Activated naive CD8-positive, alpha-beta T cell treated with anti-CD3 and anti-CD28 coated beads, Interleukin-2, amount 50 U/mL, for 24 hours (primary cell): Measurements from ENCODE around the gene COG2.
"Not testable (repeated sequence)": the region's sequence is repeated elsewhere in the genome, so short reads cannot be mapped to it uniquely, and the experiment has no call there.

ENCODE experiments used
- ATAC-seq: fragments of 150-1000 bp; cut with Tn5 transposase; one replicate; pipeline ENCODE4 v1.10.0; 2021
- DNase-seq: peaks from one replicate; pipeline ENCODE4 v3.0.0; 2021
- H3K27ac Mint-ChIP-seq: one replicate; pipeline ENCODE4 v1.8.0; 2021; ENCODE audit warnings: mild to moderate bottlenecking, mixed read lengths
- H3K27me3 Mint-ChIP-seq: one replicate; pipeline ENCODE4 v1.8.0; 2021; ENCODE audit warnings: mixed read lengths
- H3K36me3 Mint-ChIP-seq: one replicate; pipeline ENCODE4 v1.8.0; 2021; ENCODE audit warnings: low read depth, mixed read lengths
- H3K4me1 Mint-ChIP-seq: one replicate; pipeline ENCODE4 v1.8.0; 2021; ENCODE audit warnings: mixed read lengths
- H3K4me3 Mint-ChIP-seq: one replicate; pipeline ENCODE4 v1.8.0; 2021; ENCODE audit warnings: mild to moderate bottlenecking, moderate library complexity, mixed read lengths
- H3K9me3 Mint-ChIP-seq: one replicate; pipeline ENCODE4 v1.8.0; 2021; ENCODE audit warnings: mixed read lengths

COG2 gene

DNA sequence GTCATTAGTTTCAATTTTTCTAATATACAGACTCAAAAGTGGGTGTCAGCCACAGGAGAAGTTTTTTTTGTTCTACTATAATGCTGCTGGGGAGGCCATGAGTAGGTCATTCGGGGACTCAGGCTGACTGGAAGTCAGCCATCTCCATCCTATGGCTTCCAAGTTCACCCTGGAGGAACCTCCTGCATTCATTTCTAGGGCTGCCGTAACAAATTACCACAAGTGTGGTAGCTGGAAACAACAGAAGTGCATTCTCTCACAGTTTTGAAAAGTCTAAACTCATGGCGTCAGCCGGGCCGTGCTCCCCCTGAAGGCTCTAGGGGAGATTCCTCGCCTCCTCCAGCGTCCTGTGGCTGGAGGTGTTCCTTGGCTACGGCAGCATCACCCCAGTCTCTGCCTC lies 53.9 kb downstream of the COG2 start:
- ATAC-seq (no peak), DNase-seq (no peak)
- peaks cover 17% of the 10 kb centered on the region for H3K36me3 Mint-ChIP-seq
- H3K4me3 Mint-ChIP-seq: no peak overlapping the region
- H3K4me1 Mint-ChIP-seq: no peaks in the 10 kb centered on the region
- no peak overlapping the region for H3K27ac Mint-ChIP-seq
- H3K27me3 Mint-ChIP-seq: no peaks in the 10 kb centered on the region
- no peaks in the 10 kb centered on the region for H3K9me3 Mint-ChIP-seq

DNA sequence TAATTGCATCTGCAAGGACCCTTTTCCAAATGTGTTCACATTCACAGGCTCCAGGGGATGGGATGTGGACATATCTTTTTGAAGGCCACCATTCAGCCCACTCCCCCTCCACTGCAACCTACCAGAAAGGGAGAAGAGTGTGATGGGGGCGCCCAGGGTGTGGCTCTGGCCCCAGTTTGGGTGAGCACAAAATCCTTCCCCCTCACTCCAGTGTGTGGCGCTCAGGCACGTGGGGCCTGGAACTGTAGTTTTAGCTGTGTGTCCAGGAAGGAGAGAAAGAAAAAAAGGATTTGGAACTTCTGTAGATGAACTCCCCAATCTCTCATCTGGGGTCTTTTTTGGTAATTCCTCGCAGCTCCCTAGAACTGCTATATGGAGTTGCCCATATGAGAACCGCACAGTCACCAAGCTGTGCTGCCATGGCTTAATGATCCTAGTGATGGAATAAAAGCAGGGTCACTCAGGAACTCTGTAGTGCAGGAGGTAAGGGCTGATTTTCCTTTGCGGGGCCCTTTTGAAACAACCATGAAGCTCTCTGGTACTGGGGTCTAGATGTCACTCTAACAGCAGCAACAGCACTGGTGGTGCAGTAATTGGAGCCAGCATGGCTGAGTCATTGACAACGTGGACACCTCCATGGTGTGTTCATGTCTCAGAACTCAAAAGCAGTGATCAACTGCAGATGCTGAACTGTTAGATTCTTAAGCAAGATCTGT lies 54.6 kb downstream of the COG2 start:
- no peaks in the 10 kb centered on the region for H3K4me1 Mint-ChIP-seq
- H3K27ac Mint-ChIP-seq: no peak overlapping the region
- ATAC-seq (no peak), DNase-seq (no peak)
- H3K4me3 Mint-ChIP-seq: no peak overlapping the region
- no peaks in the 10 kb centered on the region for H3K27me3 Mint-ChIP-seq
- H3K9me3 Mint-ChIP-seq: no peaks in the 10 kb centered on the region
- H3K36me3 Mint-ChIP-seq: peaks cover 12% of the 10 kb centered on the region

DNA sequence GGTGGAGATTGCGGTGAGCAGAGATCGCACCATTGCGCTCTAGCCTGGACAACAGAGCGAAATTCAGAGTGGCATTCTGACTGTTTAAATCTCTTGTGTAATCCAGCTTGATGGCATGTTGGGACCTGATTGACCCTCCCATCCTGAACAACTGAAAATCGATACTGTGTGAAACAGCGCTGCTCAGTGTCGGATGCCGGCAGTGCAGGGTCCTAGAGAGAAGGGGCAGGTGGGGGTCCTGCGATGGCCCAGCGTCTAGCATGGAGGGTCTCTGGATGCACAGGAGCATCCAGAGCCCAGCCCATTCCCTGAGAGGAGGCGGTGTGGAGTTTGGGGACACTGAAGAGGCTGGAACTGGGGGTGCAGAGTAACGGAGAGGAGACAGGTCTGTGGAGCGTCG lies 55.8 kb downstream of the COG2 start:
- H3K27me3 Mint-ChIP-seq: no peaks in the 10 kb centered on the region
- DNase-seq (no peak), ATAC-seq (no peak)
- no peaks in the 10 kb centered on the region for H3K4me1 Mint-ChIP-seq
- H3K9me3 Mint-ChIP-seq: no peaks in the 10 kb centered on the region
- no peak overlapping the region for H3K4me3 Mint-ChIP-seq
- H3K36me3 Mint-ChIP-seq: peaks cover 5% of the 10 kb centered on the region
- no peak overlapping the region for H3K27ac Mint-ChIP-seq

- not testable (repeated sequence) for H3K36me3 Mint-ChIP-seq, H3K4me3 Mint-ChIP-seq, H3K27me3 Mint-ChIP-seq, DNase-seq, H3K9me3 Mint-ChIP-seq, H3K27ac Mint-ChIP-seq, ATAC-seq, H3K4me1 Mint-ChIP-seq
Measured at GRCh38 chr1:230698964-230699363, 56.7 kb downstream of the COG2 start.

GRCh38 chr1:230699716-230700115 lies 57.4 kb downstream of the COG2 start:
- no peaks in the 10 kb centered on the region for H3K4me1 Mint-ChIP-seq
- ATAC-seq (no peak), DNase-seq (no peak)
- no peak overlapping the region for H3K4me3 Mint-ChIP-seq
- H3K36me3 Mint-ChIP-seq: no peaks in the 10 kb centered on the region
- no peaks in the 10 kb centered on the region for H3K27me3 Mint-ChIP-seq
- H3K27ac Mint-ChIP-seq: no peak overlapping the region
- H3K9me3 Mint-ChIP-seq: no peaks in the 10 kb centered on the region

GRCh38 chr1:230700132-230700531 lies 57.9 kb downstream of the COG2 start:
- Mint-ChIP-seq H3K4me3 (no peak overlapping the region), H3K9me3 (no peaks in the 10 kb centered on the region), H3K36me3 (no peaks in the 10 kb centered on the region), H3K4me1 (no peaks in the 10 kb centered on the region), H3K27me3 (no peaks in the 10 kb centered on the region), H3K27ac (no peak overlapping the region)
- ATAC-seq (no peak), DNase-seq (no peak)

GRCh38 chr1:230701434-230701833 lies 59.2 kb downstream of the COG2 start:
- Mint-ChIP-seq H3K4me3 (no peak overlapping the region), H3K27me3 (no peaks in the 10 kb centered on the region), H3K27ac (no peak overlapping the region), H3K4me1 (no peaks in the 10 kb centered on the region), H3K36me3 (no peaks in the 10 kb centered on the region), H3K9me3 (no peaks in the 10 kb centered on the region)
- ATAC-seq (no peak), DNase-seq (no peak)

DNA sequence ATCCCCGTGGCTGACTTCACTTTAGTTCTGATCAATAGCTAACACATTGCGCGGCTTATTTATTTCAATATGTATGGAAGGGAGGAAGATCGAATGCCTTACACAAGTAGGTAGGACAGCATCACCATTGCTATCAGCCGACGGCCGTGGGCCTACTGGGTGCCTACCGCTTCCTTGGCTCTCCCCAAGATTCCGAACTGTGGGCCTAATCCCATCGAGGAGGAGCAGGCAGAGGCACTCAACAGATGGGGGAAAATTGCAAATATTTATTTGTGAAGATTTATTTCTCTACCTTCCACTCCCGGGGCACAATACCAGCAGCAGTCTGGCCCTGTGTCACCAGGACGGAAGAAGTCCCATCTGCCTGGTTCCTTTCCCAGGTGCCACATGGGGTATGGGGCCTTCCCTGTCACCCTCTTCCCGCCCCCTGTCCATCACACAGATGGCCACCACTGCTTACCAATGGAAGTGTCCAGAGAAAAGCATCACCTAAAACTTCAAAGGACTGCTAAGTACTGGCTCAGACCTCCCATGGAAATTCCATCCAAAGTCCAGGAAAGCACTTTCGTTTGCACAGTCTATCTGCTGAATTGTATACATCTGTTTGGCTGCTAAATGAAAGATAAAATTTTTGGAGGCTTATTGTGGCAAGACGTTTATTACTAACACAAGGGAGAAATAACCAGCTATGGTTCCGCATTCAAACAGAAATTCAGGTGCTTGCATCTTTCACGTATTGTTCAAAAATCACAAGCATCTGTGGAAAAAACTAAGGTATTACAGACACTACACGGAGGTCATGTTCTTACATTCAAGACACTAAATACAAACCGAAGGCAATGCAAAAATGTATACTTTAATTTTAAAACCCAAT lies 59.9 kb downstream of the COG2 start:
- no peak for DNase-seq
- Mint-ChIP-seq H3K9me3 (no peaks in the 10 kb centered on the region), H3K4me3 (no peak overlapping the region), H3K27me3 (no peaks in the 10 kb centered on the region), H3K4me1 (no peaks in the 10 kb centered on the region), H3K27ac (no peak overlapping the region), H3K36me3 (no peaks in the 10 kb centered on the region)
- no peak for ATAC-seq

DNA sequence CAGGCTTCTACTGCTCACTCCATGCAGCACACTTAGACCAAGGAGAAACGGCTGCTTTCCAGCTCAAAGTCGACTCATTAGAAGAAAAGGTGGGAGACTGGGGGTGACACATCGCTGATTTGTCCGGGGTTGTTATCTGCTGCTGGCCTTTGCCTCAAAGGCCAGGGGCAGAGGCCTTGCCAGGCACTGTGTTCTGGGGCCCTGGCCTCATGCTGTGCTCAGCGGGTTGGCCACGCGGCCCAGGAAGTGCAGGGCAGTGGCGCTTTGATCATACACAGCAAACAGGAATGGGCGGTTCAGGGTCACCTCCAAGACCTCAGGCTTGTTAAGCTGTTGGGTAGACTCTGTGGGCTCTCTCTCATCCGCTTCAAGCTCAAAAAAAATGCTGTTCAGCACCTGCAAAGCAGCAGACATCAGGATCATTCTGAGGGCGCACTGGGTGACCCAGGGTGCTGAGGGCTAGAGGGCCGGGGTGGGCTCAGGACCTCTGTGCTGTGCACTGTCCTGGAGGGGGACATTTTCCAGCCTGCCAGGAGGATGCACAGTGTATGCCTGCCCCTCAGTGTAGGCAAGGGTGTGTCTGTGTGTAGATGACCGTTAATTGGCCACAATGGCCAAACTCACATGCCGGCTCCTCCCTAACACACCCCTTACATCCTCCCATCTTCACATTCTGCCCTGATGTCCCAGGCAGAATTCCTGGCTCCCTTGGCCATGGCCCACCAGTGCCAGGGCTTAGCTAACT lies 60.8 kb downstream of the COG2 start:
- H3K36me3 Mint-ChIP-seq: no peaks in the 10 kb centered on the region
- no peak overlapping the region for H3K27ac Mint-ChIP-seq
- no peaks in the 10 kb centered on the region for H3K9me3 Mint-ChIP-seq
- H3K4me1 Mint-ChIP-seq: no peaks in the 10 kb centered on the region
- peaks cover 5% of the 10 kb centered on the region for H3K27me3 Mint-ChIP-seq
- H3K4me3 Mint-ChIP-seq: no peak overlapping the region
- ATAC-seq: no peak
- DNase-seq: no peak

- no peaks in the 10 kb centered on the region for H3K9me3 Mint-ChIP-seq
- no peak overlapping the region for H3K4me3 Mint-ChIP-seq
- H3K4me1 Mint-ChIP-seq: no peaks in the 10 kb centered on the region
- H3K27ac Mint-ChIP-seq: no peak overlapping the region
- DNase-seq (no peak), ATAC-seq (no peak)
- H3K27me3 Mint-ChIP-seq: peaks cover 6% of the 10 kb centered on the region
- H3K36me3 Mint-ChIP-seq: no peaks in the 10 kb centered on the region
Measured at GRCh38 chr1:230703679-230704385, 61.6 kb downstream of the COG2 start.

DNA sequence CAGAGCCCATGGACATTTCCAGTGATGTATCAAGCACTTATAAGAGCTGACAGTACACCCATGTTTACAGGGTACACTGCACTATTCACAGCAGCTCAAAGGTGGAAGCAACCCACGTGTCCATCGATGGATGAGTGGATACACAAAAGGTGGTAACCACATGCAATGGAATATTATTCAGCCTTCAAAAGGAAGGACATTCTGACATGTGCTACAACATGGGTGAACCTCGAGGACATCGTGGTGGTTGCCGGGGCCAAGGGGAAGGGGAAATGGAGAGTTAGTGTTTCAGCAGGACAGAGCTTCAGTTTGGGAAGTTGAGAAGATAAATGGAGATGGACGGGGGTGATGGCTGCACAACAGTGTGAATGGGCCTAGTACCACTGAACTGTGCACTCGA lies 62.5 kb downstream of the COG2 start:
- H3K36me3 Mint-ChIP-seq: no peaks in the 10 kb centered on the region
- no peak for ATAC-seq
- no peak for DNase-seq
- H3K4me1 Mint-ChIP-seq: no peaks in the 10 kb centered on the region
- peaks cover 6% of the 10 kb centered on the region for H3K27me3 Mint-ChIP-seq
- H3K27ac Mint-ChIP-seq: no peak overlapping the region
- no peak overlapping the region for H3K4me3 Mint-ChIP-seq
- H3K9me3 Mint-ChIP-seq: no peaks in the 10 kb centered on the region

DNA sequence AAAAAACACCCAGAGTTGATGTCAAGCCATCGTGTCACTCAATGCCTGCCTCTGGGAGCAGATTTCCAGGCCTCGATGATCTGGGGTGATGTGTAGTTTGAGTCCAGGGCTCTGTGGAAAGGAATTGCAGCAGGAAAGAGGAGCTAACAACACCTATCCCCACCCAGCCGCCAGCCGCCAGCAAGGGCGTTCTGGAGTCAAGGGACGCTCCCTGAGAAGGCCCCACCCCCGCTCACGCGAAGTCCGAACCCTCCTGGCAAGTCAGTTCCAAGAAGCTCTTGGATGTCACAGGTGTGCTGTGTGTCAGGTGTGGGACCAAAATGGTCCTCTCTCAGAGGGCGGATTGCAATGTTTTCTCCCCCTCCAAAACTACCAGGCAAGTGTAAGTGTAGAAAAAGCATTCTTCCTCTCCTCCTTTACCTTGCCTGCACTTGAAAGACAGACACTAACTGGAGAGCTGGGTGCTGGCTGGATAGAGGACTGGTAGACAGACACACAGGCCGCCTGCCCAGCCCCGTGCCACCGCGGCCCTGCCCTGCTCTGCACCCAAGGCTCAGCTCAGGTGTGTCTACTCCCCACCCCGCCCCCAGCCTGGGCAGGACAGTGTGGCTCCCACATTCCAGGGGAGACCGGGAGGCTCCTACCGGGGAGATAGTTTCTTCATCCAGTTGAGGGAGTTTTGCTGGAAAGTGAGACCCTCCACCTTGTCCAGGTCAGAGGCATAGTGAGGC lies 63.2 kb downstream of the COG2 start:
- peaks cover 6% of the 10 kb centered on the region for H3K27me3 Mint-ChIP-seq
- no peak for ATAC-seq
- no peaks in the 10 kb centered on the region for H3K4me1 Mint-ChIP-seq
- no peaks in the 10 kb centered on the region for H3K36me3 Mint-ChIP-seq
- H3K9me3 Mint-ChIP-seq: no peaks in the 10 kb centered on the region
- DNase-seq: no peak
- no peak overlapping the region for H3K27ac Mint-ChIP-seq
- no peak overlapping the region for H3K4me3 Mint-ChIP-seq

GRCh38 chr1:230706020-230706699 lies 63.9 kb downstream of the COG2 start:
- no peaks in the 10 kb centered on the region for H3K9me3 Mint-ChIP-seq
- ATAC-seq: no peak
- peaks cover 6% of the 10 kb centered on the region for H3K27me3 Mint-ChIP-seq
- no peaks in the 10 kb centered on the region for H3K4me1 Mint-ChIP-seq
- no peak overlapping the region for H3K27ac Mint-ChIP-seq
- no peaks in the 10 kb centered on the region for H3K36me3 Mint-ChIP-seq
- H3K4me3 Mint-ChIP-seq: no peak overlapping the region
- DNase-seq: no peak
